Memory B cell (primary cell): ENCODE measurements around the gene HP.

Source experiments
- ATAC-seq: fragments of 150-1000 bp; cut with Tn5 transposase; 2 replicates; pipeline ENCODE4 v1.10.0; 2021; ENCODE audit warnings: low read depth, mild to moderate bottlenecking, moderate library complexity
- DNase-seq, 2 donors: peaks; one replicate each; pipeline ENCODE4 v3.0.0; 2022; ENCODE audit warnings: low spot score in 2 of 2
- H3K27ac Mint-ChIP-seq: one replicate; pipeline ENCODE4 v1.8.0; 2022; ENCODE audit warnings: mild to moderate bottlenecking, moderate library complexity, mixed read lengths
- H3K27me3 Mint-ChIP-seq: one replicate; pipeline ENCODE4 v1.8.0; 2022; ENCODE audit warnings: mixed read lengths
- H3K36me3 Mint-ChIP-seq: one replicate; pipeline ENCODE4 v1.8.0; 2022; ENCODE audit warnings: mild to moderate bottlenecking, mixed read lengths
- H3K4me1 Mint-ChIP-seq: one replicate; pipeline ENCODE4 v1.8.0; 2022; ENCODE audit warnings: mixed read lengths
- H3K4me3 Mint-ChIP-seq: one replicate; pipeline ENCODE4 v1.8.0; 2022; ENCODE audit warnings: mild to moderate bottlenecking, moderate library complexity, mixed read lengths
- H3K9me3 Mint-ChIP-seq: one replicate; pipeline ENCODE4 v1.8.0; 2022; ENCODE audit warnings: mixed read lengths

Gene HP

DNA sequence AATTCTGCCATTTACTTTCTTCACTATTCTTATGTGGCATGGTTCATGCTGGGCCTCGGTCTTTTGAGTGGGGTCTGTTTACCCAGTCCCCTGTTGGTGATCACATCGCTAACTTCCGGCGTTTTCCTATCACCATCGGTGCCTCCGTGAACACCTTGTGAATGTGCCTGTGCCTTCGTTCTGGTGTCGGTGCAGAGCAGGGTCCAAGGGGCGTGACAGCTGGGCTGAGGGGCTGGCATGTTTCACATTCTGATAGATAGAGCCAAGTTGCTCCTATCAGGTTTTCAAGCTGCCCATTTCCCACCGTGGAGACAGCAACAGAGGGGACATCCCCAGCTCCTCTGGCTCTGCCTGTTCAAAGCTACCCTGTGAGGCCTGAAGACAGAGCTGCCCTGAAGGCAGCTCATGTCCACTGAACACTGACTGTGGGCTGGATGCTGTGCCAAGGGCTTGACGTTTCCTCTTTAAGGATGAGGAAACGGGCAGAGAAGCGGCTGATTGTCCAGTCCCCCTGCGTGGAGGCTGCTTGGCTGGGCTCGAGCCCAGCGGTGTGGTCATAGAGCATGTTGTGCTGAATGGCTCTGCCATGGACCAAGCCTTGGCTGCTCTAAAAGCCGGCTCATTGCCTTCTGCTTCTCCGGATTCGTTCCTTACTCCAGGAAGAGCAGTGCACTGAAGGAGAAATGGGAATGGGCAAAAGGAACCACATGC lies 28.7 kb upstream of the HP start:
- no peaks in the 10 kb centered on the region for H3K4me1 Mint-ChIP-seq
- no peaks in the 10 kb centered on the region for H3K27me3 Mint-ChIP-seq
- no peak for ATAC-seq
- peaks cover 21% of the 10 kb centered on the region for H3K36me3 Mint-ChIP-seq
- no peak for DNase-seq
- no peaks in the 10 kb centered on the region for H3K9me3 Mint-ChIP-seq
- H3K27ac Mint-ChIP-seq: no peak overlapping the region
- no peak overlapping the region for H3K4me3 Mint-ChIP-seq

DNA sequence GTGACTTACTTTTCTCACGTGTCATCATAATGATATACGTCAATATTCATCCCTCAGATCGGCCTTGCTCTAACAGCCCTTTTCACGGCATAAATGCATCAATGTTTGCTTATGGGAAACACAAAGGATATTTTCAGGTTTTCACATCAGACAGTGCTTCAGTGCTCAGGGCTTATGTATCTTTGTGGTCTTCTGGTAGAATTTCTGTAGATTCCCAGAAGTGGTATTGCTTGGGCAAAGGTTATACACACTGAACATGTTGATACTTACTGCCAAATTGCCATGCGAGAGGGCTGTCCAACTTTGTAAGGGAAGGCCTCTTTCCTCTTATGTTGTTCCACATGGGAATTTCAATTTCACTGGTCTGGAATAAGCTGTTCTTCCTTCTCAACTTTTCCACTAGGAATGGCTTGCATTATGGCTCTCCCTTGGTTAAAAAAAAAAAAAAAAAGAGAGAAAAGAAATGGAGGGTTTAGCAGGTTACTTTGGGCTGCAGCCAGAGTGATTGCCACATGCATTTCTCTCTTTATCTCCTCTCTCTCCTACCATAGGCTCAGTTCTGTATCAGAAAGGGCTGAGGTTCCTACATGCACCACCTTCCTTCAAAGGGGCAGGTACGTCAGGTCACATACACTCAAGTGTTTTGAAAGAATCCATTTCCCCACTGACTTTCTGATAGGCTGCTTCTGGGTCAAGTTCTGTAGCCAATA lies 26.5 kb upstream of the HP start:
- peaks cover 21% of the 10 kb centered on the region for H3K36me3 Mint-ChIP-seq
- no peaks in the 10 kb centered on the region for H3K4me1 Mint-ChIP-seq
- H3K9me3 Mint-ChIP-seq: no peaks in the 10 kb centered on the region
- no peak overlapping the region for H3K27ac Mint-ChIP-seq
- H3K27me3 Mint-ChIP-seq: no peaks in the 10 kb centered on the region
- DNase-seq: no peak
- H3K4me3 Mint-ChIP-seq: no peak overlapping the region
- no peak for ATAC-seq

DNA sequence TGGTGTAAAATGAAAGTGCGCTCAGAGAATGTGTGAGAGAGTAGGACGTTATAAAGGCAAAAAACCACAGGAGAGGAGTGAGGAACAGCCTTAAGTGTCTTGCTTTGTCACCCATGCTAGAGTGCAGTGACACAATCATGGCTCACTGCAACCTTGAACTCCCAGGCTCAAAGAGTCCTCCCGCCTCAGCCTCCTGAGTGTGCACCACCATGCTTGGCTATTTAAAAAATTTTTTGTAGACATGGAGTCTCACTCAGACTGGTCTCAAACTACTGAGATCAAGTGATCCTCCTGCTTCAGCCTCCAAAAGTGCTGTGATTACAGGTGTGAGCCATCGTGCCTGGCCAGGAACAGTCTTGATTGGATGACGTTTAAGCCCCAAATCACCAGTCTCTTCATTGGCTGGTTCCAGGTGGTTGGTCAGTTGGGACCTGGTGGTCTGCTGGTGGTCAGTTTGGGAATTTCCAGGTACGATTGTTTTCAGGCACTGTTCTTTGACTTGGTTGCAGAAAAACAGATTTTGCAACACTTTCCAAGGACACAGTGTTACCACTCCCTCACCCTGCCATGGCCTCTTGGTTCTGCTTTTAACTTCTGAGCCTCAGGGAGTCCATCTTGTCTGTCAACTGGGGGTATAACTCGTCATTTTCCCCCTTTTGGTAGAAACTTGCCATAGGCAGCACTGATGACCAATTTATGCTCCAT lies 24.6 kb upstream of the HP start:
- DNase-seq: no peak
- Mint-ChIP-seq H3K36me3 (peaks cover 10% of the 10 kb centered on the region), H3K4me1 (no peaks in the 10 kb centered on the region), H3K27me3 (no peaks in the 10 kb centered on the region), H3K27ac (no peak overlapping the region), H3K4me3 (no peak overlapping the region), H3K9me3 (no peaks in the 10 kb centered on the region)
- no peak for ATAC-seq

DNA sequence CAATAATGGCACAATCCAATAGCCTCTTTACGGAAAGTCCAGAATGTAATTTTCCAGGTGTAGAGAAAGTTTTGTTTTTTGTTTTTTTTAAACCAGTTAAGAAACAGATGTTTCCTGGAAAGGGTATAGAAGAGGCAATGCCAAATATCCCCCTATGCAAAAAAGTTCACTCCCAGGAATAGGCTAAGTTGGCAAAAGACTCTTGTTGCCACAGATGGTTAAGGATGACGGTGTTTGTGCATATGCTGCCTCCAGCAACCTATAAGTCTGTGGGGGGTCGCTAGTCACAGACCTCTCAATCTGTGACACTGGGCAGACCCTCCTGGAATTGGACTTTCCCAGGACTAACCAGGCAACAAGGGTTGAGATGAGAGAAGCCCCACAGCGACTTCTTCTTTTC lies 20.9 kb upstream of the HP start:
- H3K4me1 Mint-ChIP-seq: no peaks in the 10 kb centered on the region
- H3K27me3 Mint-ChIP-seq: no peaks in the 10 kb centered on the region
- no peaks in the 10 kb centered on the region for H3K9me3 Mint-ChIP-seq
- peaks cover 7% of the 10 kb centered on the region for H3K36me3 Mint-ChIP-seq
- DNase-seq: no peak
- no peak for ATAC-seq
- no peak overlapping the region for H3K4me3 Mint-ChIP-seq
- no peak overlapping the region for H3K27ac Mint-ChIP-seq

DNA sequence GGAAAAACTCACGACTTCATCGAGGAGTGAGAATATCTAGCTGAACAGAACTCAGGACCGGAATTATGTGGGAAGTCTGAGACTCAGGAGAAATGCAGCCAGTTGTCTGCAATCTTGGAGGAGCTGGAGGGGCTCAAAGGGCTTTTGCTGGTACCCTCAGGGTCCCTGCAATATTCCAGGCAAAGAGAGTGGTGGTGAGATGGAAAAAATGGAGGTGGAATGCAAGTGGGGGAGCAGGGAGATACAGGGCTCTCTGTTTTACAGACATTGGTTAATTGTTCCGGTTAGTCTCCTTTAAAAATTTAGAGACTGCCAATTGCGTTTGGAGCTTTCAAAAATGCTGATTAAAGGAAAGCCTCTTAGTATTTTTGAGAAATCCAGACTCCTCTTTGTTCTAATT lies 18.2 kb upstream of the HP start:
- DNase-seq (no peak), ATAC-seq (no peak)
- peaks cover 9% of the 10 kb centered on the region for H3K36me3 Mint-ChIP-seq
- H3K27ac Mint-ChIP-seq: no peak overlapping the region
- H3K4me3 Mint-ChIP-seq: no peak overlapping the region
- no peaks in the 10 kb centered on the region for H3K4me1 Mint-ChIP-seq
- H3K9me3 Mint-ChIP-seq: no peaks in the 10 kb centered on the region
- H3K27me3 Mint-ChIP-seq: no peaks in the 10 kb centered on the region

DNA sequence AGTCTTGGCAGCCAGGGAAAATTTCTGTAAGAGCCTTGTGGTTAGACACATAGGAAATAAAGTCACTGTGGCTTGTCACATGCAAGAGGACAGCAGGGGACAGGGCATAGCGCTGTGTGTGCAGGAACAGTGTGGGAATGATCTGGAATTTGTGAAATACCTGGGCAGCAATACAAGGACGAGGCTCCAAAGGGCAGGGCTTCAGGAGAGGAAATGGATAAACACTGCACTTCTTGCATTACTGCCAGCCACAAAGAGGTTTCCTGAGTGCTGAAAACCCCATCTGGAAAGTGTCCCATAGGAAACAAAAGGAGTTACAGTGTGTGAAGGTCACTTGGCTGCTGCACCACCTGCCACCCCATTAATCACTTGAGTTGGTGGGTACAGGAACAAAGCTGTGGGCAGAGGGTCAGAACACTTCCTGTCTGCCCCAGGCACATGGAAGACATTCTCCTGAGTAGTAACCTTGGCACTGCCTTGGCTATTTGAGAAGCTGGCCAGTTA lies 12.1 kb upstream of the HP start:
- ATAC-seq: no peak
- Mint-ChIP-seq H3K27me3 (no peaks in the 10 kb centered on the region), H3K4me1 (no peaks in the 10 kb centered on the region), H3K9me3 (peaks cover 2% of the 10 kb centered on the region), H3K4me3 (no peak overlapping the region), H3K27ac (no peak overlapping the region), H3K36me3 (peaks cover 23% of the 10 kb centered on the region)
- no peak for DNase-seq

DNA sequence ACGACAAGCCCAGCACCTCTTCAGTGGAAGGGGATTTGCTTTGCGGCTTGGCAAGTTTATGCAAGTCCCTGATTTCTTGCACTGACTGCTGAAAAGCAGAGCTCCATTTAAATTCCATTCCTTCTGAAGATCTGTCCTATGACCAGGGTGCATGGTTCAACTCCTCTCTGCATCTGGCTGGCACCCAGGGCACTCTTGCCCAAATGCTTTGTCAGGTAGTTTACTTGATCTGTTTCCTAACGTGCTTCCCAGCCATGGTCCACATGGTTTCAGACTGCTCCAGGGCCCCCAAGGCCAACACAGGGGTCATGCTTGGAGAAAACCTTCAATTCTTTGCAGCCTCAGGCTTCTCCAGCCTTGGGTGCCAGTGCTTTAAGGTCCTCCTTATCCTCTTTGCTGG lies 11.2 kb upstream of the HP start:
- H3K36me3 Mint-ChIP-seq: peaks cover 23% of the 10 kb centered on the region
- ATAC-seq (no peak), DNase-seq (no peak)
- H3K9me3 Mint-ChIP-seq: peaks cover 2% of the 10 kb centered on the region
- no peak overlapping the region for H3K27ac Mint-ChIP-seq
- no peak overlapping the region for H3K4me3 Mint-ChIP-seq
- H3K4me1 Mint-ChIP-seq: no peaks in the 10 kb centered on the region
- H3K27me3 Mint-ChIP-seq: no peaks in the 10 kb centered on the region

DNA sequence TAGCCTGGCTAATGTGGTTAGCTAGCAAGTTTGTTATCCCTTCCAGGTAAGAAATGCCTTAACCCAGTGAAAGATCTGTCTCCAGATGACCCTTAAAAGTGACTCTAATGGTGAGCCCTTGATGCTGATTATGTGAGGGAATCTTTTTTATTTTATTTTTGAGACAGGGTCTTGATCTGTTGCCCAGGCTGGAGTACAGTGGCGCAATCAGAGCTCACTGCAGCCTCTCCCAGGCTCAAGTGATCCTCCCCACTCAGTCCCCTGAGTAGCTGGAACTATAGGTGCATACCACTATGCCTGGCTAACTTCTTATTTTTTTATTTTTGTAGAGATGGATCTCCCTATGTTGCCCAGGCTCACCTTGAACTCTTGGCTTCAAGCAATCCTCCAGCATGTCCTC lies 10.8 kb upstream of the HP start:
- Mint-ChIP-seq H3K27ac (no peak overlapping the region), H3K4me1 (no peaks in the 10 kb centered on the region), H3K9me3 (peaks cover 2% of the 10 kb centered on the region), H3K36me3 (peaks cover 23% of the 10 kb centered on the region), H3K27me3 (no peaks in the 10 kb centered on the region), H3K4me3 (no peak overlapping the region)
- ATAC-seq (no peak), DNase-seq (no peak)

DNA sequence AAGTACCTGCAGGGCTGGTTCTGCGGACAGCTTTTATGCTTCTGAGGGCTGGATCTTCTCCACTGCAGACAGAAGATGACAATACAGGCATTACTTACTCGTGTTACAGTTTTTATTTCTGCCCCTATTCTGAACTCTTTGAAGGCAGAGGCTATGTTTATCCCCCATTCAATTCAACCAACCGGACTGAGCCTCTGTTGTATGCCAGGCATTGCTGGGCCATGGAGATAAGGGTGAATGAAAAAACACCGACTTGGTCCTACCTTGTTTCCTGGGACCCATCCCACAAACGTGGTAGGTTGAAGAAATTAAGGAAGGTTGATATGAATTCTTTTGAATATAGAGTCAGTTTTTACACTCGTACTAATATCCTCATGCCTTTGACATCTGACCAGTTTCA lies 10.0 kb upstream of the HP start:
- no peak overlapping the region for H3K4me3 Mint-ChIP-seq
- H3K4me1 Mint-ChIP-seq: no peaks in the 10 kb centered on the region
- no peaks in the 10 kb centered on the region for H3K27me3 Mint-ChIP-seq
- H3K27ac Mint-ChIP-seq: no peak overlapping the region
- no peak for DNase-seq
- ATAC-seq: no peak
- H3K9me3 Mint-ChIP-seq: peaks cover 8% of the 10 kb centered on the region
- peaks cover 27% of the 10 kb centered on the region for H3K36me3 Mint-ChIP-seq

DNA sequence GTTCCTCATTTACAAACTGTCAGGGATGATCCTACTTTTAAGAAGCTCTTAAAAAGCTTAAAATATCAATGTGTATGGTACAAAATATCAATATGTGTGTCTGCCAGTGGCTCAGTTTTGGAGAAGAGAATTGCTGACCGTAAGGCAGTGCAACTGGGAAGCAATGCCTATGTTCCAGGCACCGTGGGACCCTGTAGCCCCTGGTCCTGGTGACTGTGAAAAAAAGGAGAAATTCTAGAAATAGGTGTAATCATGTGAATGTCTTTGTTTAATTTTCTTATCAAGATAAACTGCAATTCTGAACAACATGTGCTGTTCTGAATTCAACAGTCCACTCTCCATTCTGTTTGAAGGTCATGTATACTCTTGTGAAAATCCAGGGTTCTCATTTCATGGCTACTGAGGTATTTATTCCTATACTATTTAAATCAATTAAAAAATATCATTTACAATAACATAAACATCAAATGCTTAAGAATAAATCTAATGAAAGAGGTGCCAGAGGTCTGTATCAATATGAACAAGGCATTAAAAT lies 9.4 kb upstream of the HP start:
- H3K9me3 Mint-ChIP-seq: peaks cover 10% of the 10 kb centered on the region
- no peaks in the 10 kb centered on the region for H3K4me1 Mint-ChIP-seq
- no peak for ATAC-seq
- no peak for DNase-seq
- peaks cover 28% of the 10 kb centered on the region for H3K36me3 Mint-ChIP-seq
- H3K4me3 Mint-ChIP-seq: no peak overlapping the region
- H3K27me3 Mint-ChIP-seq: no peaks in the 10 kb centered on the region
- H3K27ac Mint-ChIP-seq: no peak overlapping the region

DNA sequence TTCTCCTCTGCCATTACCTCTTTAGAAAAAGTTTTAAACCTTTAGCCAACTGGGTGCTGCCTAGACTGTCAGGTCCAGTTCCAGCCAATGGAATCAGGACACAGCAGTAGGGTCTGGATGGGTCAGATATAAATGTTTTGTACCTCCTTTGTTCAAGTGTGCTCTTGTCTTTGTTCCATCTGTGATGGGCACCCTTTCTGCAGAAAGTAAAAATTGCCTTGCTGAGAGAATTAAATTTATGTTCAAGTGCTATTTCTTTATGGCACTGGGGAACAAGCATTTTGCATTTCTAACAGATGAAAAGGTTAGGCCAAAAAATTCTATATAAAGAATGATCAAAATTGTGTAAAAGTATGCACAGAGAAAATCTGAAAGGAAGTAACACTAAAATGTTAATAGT lies 5.2 kb upstream of the HP start:
- H3K36me3 Mint-ChIP-seq: peaks cover 10% of the 10 kb centered on the region
- DNase-seq (no peak), ATAC-seq (no peak)
- no peak overlapping the region for H3K27ac Mint-ChIP-seq
- H3K4me3 Mint-ChIP-seq: no peak overlapping the region
- no peaks in the 10 kb centered on the region for H3K4me1 Mint-ChIP-seq
- no peaks in the 10 kb centered on the region for H3K27me3 Mint-ChIP-seq
- H3K9me3 Mint-ChIP-seq: peaks cover 9% of the 10 kb centered on the region

DNA sequence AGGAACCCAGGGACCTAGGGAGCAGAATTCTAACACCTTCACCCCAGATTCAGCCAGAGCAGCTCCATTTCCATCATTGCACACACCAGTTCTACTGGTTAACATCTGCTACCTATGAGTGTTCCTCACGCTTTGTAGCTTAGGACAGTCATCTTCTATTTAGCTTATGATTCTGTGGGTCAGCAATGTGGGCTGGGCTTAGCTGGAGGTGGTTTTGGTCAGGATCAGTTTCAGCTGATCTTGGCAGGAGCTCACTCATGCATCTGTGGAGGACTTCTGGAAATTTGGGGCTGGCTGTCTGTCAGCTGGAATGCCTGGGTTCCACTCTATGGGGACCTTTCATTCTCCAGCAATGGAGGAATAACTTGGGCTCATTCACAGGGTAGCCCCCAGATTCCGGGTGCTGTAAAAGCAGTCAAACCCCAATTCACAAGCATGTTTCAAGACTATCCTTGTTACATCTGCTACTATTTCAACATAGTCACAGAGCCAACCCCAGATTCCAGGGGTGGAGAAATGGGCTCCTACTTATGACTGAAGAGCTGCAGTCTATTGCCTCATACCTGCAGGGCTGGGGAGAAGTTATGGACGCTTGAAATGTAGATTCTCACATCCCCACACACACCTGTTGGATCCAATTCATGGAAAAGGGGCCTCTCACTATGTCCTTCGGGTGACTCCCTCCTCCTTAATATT lies 3.4 kb upstream of the HP start:
- DNase-seq: no peak
- no peak overlapping the region for H3K27ac Mint-ChIP-seq

DNA sequence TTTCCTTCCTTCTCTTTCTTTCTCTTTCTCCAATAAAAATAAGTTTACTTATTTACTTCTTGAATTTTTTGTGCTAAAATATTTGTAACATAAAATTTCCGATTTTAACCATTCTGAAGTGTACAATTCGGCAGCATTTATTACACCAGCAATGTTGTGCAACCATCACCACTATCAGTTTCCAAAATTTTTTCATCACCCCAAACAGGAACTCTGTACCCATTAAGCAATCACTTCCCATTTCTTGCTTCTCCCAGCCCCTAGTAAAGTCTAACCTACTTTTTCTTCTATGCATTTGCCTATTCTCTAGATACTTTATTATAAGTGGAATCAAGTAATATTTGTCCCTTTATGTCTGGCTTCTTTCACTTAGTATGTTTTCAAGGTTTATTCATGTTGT lies 2.5 kb upstream of the HP start:
- H3K4me3 Mint-ChIP-seq: no peak overlapping the region
- no peak for ATAC-seq
- no peak for DNase-seq
- H3K27ac Mint-ChIP-seq: no peak overlapping the region
- H3K27me3 Mint-ChIP-seq: no peaks in the 10 kb centered on the region
- peaks cover 9% of the 10 kb centered on the region for H3K9me3 Mint-ChIP-seq
- H3K36me3 Mint-ChIP-seq: peaks cover 7% of the 10 kb centered on the region
- no peaks in the 10 kb centered on the region for H3K4me1 Mint-ChIP-seq

More for the DNA sequence above, 3.4 kb upstream of the HP start:
- Mint-ChIP-seq H3K27me3 (no peaks in the 10 kb centered on the region), H3K9me3 (peaks cover 9% of the 10 kb centered on the region), H3K36me3 (peaks cover 7% of the 10 kb centered on the region), H3K4me1 (no peaks in the 10 kb centered on the region), H3K4me3 (no peak overlapping the region)
- ATAC-seq: no peak

DNA sequence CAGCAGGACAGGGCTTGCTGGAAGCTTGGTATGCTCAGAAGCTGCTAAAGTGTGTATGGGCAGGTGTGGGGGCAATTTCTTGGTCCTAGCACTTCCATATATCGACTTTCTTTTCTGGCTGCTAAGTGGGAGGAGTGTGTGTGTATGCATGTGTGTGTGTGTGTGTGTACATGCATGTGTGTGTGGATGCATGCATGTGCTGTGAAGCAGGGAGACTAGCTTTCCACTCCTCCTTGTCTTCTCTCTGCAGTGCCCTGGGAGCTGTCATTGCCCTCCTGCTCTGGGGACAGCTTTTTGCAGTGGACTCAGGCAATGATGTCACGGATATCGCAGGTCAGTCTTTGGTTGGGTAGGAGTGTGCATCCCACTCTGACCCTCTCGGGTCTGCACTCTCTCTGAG lies 1.6 kb downstream of the HP start:
- H3K27me3 Mint-ChIP-seq: no peaks in the 10 kb centered on the region
- no peak overlapping the region for H3K27ac Mint-ChIP-seq
- DNase-seq: no peak
- ATAC-seq: no peak
- H3K9me3 Mint-ChIP-seq: no peaks in the 10 kb centered on the region
- H3K4me1 Mint-ChIP-seq: no peaks in the 10 kb centered on the region
- H3K4me3 Mint-ChIP-seq: no peak overlapping the region
- H3K36me3 Mint-ChIP-seq: peaks cover 3% of the 10 kb centered on the region
